Measurements from ENCODE around the gene PTPRG.

Gene PTPRG

DNA sequence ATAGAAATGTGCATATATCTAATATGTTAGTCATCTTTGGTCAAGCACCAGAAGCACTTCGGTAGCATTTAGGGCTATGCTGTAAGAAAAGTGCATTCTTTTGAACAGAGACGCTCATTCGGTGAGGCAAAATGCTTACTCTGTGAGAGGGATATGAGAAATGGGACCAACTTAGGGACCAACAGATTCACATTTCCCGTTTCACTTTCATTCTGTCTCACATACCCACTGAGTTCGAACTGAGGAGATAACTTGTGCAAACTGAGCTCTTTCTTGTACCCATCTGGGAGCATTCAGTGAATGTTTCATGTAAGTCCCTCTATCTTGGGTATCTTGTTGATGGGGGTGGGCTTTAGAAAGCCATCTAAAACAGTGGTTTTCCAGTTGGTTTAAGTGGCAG, 676.6 kb downstream of the PTPRG start:
- DNase-seq (ENCODE audit: low read depth), result no peak

DNA sequence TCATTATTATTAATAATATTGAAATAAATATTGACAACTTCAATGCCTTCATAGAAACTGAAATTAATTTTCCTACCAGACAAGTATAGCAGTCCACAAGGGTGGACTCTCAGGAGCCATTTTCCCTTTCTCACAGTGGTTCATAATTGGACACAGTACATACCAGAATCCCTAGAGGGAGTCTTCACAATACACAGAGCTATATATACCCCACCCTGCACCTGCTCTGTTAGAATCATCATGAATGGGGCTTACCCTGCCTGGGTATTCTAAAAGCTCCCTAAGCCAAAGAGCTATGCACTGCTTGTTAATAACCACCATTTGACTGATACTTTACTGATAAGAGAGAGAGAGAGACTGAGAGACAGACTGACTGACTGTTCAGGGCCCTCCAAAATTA, 677.1 kb downstream of the PTPRG start:
- no peak for DNase-seq (ENCODE audit: low read depth)

DNA sequence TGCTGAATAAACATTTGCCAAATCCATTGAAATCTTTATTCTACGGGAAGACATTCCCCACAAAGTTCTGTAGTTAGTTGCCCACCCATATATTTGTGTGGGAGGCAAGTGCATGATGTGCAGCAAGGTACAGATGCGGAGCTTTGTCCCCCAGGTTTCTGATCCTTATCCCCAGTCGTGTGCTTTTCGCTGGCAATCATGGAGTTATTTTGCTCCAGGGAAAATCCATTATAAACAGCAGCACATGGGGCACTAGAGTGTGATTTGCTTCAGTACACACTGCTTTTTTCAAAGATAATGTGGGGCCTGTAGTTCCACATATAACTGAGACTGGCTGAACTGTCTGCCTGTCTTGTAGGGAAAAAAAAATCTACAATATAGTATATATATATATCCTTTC, 679.9 kb downstream of the PTPRG start:
- DNase-seq (ENCODE audit: low read depth), result no peak

DNA sequence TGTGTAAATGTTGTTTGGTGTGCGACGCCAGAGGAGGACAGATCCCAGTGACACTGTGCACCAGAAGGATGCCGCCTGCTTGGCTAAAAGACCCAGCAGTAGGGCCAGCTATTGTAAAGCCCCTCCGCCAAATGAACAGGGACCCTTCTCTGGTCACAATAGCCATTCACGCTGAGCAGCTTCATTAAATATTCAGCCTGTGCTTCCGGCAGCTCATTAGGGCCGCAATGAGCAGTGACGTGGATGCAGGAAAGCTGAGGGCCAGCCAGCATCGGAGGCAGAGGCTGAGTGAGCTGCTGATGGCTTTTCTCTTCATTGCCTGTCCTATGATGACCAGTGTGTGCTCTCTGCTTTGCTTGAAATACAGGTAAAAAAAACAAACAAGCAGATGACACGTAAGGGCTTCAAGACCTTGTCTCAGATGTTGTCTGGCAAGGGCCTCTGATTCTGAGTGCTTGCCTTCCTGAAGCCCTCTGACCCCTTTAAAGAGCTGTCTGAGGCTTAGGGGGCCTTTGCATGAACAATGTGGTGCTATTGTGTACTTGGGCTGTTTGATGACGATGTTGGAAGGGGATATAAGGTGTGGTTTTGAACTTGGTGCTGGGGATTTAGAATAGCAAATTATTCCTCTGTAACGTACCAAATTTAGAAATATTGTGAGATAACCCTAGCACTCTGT, 681.6 kb downstream of the PTPRG start:
- DNase-seq (ENCODE audit: low read depth), result no peak

DNA sequence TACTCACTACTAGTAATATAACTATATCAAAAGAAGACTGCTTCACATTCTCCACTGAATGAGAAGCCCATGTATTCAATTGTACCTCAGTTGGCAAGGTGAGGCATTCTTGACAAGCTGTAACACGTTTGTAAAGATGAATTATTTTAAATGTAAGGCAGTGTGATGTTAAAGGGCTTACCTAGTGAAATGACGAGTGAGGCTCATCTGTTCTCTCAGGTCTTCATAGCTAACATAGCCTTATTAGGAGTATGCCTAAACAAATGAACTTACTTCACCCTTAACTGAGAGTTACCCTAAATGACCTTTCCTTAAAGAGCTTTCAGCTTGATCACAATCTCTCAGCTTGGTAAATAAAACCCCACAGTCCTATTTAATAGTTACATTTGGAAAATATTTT, 684.7 kb downstream of the PTPRG start:
- no peak for DNase-seq (ENCODE audit: low read depth)

DNA sequence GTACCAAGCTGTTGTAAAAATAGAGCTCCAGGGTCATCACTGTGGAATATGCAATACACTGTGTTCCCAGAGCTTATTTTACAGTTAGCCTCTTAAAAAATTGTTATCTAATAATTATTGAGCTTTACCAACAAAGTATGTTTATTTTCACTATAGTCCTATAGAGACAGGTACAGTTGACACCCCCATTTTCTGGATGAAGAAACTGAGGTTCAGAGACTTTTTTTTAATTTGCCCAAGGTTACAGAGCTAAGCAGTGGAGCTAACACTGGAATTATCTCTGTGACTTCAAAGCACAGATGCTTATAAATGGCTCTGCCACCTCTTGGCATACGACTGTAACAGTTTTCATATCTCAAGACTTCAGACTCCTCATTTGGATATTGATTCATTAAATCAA, 685.6 kb downstream of the PTPRG start:
- no peak for DNase-seq (ENCODE audit: low read depth)

DNA sequence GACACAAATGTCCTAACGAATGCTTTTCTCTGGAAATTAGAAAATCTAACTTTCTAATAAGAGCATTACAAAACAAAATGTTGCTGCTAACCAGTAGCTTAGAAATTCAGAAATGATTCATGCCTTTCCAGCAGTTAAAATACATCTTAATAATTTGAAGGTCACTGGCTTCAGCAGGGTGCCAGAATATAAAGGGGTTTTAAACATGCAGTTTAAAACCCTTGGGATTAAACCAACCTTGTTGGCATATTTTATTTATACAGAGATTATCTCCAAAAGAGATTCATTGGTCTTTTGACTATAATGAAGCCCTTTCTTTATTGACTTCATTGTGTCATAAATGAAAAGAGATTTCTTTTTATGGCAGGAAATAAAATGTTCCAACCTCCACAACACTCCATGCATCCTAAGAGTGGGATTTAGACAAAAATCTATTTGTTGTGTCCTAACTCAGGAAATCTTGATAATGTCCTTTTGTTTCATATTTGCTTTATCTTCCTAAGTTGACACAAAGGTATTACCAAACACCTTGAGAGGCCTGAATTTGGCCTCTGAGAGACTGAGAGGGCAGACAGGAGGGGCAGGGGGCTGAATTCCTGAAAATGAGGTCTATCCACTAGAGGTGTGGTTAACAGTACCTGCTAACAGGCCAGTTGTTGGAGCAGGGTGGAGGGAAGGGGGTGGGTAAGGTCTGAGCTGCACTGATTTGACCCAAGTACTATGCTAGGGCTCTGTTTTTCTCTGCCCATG, 687.5 kb downstream of the PTPRG start:
- no peak for DNase-seq (ENCODE audit: low read depth)

DNA sequence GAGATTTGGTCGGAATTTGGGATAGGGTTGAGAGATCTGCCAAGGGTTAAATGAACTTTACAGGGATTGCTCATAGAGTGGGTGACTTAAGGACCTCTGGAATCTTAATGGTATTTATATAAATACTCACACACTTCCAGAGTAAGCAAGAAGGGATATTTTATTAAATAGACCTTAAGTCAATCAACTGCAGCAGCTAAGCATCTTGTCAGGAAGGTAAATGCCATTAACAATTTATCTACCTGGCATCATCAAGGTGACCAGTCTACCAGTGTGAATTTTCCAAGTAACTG, 688.1 kb downstream of the PTPRG start:
- no peak for DNase-seq (ENCODE audit: low read depth)

DNA sequence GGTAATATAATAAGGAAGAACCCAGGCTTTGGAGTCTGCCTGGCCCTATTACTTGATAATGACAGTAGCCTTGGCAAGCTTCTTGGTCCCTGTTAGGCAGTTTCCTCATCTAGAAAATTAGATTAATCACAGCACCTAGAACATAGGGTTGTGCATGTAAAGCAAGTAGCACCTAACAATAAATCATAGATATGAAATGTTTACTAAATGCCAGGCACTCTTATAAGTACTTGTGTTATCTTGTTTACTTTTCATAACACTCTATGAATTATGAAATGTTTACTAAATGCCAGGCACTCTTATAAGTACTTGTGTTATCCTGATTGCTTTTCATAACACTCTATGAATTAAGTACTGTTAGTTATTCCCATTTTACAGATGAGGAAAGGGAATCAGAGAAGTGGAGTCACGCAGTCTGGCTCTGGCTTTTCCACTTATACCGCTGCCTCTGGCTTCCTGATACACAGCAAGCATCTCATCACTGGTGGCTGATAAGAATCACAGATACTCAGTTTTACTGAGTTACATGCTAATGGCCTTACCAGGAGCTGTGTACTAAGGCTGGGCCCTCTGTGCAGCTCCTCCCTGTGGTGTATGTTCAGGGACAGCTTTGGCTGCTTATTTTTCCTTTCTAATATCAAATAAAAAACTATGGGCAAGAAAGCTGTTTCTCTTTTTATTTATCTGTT, 688.6 kb downstream of the PTPRG start:
- no peak for DNase-seq (ENCODE audit: low read depth)

DNA sequence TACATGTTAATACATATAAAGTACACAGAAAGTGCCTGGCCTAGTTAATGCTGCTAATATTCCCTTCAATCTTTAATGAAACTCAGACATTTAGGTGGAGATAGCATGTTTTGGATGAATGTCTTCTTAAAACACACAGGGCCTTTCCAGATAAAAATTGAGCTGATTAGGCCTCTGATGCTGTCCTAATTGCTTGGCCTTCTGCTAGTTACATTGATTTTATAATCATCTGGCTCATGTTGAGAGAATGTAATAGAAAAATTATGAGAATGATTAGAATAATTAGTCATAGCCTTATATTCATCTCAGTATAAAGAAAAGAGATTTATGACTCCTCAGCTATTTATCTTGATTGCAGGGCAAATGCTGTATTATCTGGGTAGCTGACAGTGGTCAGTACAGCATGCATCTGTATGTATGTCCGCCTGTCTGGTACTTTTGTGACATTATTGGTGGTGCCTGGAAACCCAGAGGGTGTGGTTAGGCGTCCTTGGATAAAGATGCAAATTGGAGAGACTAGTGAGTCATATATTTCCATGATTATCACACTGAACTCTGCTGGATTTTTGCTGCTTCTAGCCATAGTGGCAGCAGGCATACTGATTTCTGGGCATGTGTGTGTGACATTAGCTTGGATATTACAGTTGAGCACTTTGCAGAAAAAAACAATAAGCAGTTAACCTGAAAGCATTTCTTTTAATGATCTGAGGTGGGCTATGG, 691.2 kb downstream of the PTPRG start:
- DNase-seq (ENCODE audit: low read depth), result no peak

DNA sequence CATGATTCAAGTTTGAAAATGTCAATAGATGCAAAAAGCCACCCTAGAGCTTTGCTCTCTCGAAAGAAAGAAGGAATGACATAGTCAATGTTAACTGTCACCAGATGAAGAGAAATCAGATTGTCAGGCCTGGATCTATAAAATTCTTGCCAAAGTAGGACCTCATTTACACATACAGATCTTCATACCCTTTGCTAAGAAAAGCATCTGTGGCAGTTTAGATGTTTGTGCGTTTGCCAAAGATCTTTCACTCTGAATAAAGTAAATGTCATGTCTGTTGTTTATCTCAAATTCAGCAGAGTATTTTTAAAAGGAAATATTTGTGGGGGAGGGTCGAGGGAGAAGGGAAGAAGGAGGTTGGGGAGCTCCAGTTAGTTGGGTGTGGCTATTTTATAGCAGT, 692.6 kb downstream of the PTPRG start:
- DNase-seq (ENCODE audit: low read depth), result no peak

DNA sequence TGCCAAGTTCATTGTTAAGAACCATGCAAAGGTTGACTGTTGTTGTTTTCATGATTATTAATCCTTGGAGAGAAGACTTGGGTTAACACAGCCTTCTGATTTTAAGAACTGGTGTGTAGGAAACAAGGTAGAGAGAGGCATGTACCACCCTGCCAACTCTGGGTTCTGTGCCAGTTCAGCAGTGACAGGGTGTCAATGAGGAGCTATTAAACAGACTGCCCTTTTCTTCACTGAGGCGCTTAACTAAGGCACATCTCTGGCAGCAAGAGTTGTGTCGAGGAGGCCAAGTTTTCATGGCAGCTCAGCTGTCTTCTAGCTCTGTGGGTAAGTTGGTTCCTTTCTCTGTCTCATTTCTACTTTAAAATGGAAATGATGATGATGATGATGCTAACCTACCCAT, 694.4 kb downstream of the PTPRG start:
- DNase-seq (ENCODE audit: low read depth), result no peak

DNA sequence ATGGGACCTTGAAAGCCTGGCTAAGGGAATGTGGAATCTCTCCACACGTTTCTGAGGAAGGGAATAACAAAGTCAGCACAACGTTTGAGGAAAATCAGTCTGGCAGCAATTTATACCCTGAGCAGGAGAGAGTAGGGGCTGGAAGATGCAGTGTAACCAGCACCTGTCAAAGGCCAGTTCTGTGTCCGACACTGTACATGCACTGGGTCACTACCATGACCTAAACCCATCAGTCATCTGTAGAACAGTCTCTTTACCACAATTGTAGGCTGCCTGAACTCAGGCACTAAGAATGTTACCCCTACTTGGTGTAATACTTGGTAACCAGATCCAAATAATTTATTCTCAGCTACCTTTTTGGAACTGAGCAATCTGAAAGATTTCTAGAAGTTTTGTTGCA, 698.6 kb downstream of the PTPRG start:
- no peak for DNase-seq (ENCODE audit: low read depth)

DNA sequence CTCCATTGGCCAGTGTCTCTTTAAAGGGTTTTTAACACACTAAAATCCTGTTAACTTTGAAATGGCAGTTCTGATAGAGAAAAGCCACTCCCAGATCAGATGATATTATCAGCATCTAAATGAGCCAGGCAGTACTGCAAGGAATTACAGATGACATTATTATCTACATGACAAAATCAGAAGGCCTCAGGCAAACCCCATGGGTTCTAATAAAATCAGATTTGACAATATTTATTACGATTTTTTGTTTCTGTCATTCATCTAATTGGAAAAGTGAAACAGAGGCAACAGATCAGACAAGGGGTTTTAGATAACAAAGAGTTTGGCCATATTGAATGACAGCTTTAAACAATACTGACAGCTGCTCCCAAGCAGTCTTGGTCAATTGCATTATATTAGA, 699.3 kb downstream of the PTPRG start:
- DNase-seq (ENCODE audit: low read depth), result no peak

DNA sequence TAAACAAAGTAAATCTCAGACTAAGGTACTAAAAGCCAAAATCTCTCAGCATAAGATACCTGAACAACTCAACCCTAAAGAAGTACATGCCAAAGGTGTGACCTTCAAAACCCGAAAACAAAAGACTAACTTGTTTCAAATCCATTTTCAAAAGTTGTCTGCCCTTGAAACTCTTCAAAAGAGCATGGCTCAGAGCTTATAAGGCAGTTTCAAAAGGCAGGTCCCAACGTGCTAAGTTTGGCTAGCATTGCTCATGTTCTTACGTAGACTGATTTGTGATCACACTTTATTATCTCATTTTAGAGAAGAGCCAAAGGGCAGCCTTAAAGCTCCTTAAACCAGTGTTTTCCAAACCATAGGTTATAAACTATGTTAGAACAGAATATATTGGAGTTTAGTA, 699.8 kb downstream of the PTPRG start:
- DNase-seq (ENCODE audit: low read depth), result no peak

DNA sequence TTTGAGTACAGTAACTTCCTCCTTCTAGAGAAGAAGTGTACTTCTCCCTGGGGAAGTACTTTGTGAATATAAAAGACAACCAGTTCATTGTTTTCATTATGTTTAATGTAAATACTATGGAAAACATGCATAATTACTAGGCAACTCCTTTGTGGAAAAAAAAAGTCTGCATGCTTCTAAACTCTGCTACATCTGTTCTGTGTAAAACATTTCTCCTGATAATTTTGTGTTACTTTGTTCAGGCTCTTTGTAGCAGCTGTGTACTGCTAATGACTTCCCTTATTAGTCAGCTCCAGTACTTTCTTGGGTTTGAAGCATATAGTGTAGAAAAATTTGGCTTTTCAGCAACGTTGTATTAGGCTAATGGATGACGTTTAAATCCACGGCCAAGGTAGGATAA, 700.4 kb downstream of the PTPRG start:
- DNase-seq (ENCODE audit: low read depth), result no peak

DNA sequence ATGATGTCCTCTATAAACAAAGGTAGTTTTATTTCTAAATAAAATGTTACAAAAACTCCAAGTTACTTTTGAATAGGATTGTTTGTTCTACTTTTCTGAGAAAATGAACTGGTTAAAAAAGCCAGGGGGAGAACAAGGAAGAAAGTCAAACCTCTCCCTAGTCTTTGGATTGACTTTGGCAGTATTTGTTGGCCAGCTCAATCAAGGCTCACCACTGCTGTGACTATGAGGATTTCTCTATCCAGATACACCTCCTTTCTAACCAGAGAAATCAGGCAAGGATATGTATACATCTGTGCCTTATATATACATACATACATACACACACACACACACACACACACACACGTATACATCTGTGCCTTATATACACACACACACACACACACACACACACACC, 704.2 kb downstream of the PTPRG start:
- DNase-seq (ENCODE audit: low read depth), result no peak

DNA sequence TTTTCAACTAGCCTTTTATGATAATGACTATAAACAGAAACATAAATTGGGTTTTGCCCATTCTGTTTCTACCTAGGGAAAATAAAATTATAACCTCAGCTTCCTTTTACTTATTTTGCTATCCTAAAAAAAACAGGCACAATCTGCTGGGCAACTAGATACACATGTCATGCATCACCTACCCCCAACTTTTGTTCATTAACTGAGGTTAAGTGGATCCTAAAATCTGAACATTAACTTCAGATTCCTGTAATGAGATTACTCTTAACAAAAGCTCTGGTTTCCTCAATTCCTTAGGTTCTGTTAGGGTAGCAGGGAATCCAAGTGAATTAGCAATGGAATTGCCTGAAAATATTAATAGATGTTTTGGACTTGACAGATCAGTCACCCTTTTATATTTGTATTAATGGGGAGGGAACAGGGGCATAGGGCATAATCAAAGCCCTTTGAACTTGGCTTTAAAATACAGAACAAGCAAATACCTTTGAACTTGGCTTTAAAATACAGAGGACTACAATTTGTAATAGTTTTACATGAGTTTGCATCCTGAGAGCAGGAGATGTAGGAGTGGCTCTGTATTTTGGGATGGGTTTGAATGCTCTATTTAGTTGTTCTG, 705.4 kb downstream of the PTPRG start:
- DNase-seq (ENCODE audit: low read depth), result no peak

DNA sequence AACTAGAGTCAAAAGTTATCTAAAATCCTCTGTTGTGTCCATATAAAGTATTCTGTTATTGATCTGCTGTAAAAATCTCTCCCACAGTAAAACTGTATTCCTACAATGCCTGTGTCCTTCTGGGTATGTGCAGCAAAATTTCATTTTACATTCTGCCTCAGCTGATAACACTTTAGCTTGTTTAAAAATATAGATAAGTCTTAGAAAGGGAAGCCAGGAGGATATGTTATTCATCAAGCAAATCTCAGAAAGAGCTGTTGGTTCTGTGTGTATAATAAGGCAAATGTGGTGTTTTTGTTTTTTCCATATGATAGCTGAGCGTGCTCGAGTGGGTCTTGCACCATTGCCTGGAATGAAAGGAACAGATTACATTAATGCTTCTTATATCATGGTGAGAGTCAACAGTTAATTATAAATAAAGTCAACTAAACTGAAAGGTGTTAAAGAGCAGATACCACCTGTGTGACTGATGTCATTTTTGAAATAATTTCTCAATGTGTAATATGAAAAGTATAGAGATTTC, 715.3 kb downstream of the PTPRG start:
- DNase-seq (ENCODE audit: low read depth), result no peak

DNA sequence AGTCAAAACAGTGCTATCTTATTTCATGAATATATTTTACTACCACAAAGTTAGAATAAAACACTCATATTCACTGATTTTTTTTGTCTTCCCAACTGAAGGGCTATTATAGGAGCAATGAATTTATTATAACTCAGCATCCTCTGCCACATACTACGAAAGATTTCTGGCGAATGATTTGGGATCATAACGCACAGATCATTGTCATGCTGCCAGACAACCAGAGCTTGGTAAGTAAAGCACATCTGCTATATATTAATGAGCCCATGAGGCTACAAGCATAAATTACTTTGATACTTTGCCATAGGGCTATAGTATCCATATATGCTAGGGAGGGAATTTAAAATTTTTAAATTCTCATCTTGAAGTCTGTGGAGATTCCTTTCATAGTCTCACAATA, 716.1 kb downstream of the PTPRG start:
- no peak for DNase-seq (ENCODE audit: low read depth)

DNA sequence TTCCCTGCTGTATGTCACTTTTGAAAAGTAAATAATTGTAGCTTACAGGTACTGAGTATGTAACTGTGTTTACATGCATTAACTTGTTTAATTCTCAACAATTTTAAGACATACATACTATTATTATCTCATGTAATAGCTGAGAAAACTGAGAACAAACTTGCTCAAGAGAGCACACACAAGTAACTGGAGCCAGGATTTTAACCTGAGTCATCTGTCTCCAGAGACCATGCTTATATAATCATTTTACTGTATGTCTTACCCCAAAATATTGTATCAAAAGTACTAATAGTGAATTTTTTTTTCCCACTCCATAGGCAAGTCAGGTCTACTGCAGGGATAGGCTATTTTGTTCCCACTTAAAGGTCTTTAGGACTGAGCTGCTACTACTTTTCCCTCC, 716.6 kb downstream of the PTPRG start:
- no peak for DNase-seq (ENCODE audit: low read depth)

DNA sequence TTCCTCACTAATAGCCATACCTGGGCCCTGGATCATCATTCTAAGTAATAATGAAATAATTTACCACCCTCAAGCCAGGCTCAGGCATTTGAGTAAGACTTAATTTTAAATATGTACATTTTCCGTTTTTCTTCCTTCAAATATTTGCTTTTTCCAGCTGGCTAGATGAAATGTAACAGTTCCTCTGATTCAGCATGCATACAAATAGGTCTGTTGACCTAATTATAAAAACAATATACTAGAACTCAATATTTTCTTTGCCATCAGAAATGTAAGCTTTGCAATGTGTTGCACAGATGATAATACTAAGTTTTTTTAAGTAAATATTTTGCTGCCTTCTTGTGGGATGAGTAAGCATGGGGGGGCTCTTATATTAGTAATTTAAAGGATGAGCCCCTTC, 720.4 kb downstream of the PTPRG start:
- DNase-seq (ENCODE audit: low read depth), result no peak
